ENCODE results near the gene FAT1. TPM values are rescaled to one million over a fixed set of nuclear protein-coding genes. Genes with fewer than 3 reads are reported as not detected.

The FAT1 gene
- total and polyA plus RNA-seq, 2 donors (not counting 1 experiment from before 2014, with no cell fraction given), result 151 to 729 TPM

DNA sequence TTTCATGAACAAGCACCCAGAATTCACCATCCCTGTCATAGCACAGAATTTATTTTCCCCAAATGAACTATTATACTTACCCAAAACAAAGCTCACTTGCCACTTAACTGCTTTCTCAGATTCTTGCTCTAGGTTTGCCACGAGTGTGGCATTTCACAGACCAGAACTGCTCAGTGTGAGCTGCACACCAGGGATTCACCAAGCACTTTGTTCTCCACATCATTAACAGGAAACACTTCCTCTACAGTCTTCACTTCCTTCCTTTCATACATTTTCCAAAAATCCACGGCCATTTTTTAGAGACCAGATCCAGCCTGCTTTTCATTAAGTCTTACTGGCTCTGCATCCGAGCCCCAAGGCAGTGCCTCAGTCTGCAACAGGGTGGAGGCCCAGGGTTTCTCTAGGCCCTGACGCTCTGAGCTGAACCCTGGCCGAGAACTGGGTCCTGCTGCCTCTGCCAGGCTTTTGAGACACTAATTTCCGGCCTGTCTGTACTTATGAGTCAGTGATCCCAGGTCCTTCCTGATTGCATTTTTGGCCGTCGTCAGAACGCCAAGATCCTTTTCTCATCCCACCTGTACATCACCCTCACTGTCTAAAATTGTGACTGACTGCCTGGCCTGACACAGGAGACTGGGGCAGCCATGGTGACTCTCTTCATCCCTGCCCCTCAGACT, 100.7 kb downstream of the FAT1 start:
- no peak overlapping the region for H3K9ac ChIP-seq (ENCODE audit: insufficient read depth, low read length)
- TF ChIP-seq, protein P1, sequence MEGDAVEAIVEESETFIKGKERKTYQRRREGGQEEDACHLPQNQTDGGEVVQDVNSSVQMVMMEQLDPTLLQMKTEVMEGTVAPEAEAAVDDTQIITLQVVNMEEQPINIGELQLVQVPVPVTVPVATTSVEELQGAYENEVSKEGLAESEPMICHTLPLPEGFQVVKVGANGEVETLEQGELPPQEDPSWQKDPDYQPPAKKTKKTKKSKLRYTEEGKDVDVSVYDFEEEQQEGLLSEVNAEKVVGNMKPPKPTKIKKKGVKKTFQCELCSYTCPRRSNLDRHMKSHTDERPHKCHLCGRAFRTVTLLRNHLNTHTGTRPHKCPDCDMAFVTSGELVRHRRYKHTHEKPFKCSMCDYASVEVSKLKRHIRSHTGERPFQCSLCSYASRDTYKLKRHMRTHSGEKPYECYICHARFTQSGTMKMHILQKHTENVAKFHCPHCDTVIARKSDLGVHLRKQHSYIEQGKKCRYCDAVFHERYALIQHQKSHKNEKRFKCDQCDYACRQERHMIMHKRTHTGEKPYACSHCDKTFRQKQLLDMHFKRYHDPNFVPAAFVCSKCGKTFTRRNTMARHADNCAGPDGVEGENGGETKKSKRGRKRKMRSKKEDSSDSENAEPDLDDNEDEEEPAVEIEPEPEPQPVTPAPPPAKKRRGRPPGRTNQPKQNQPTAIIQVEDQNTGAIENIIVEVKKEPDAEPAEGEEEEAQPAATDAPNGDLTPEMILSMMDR (conservative IDR thresholded peaks at IDR 0.05 in 1 of 2, IDR thresholded peaks at IDR 0.05 in 1 of 2; ENCODE audit: low read depth in 1 of 2, low read length in 2 of 2), result no peak
- no peak for TF ChIP-seq EZH2 (IDR thresholded peaks at IDR 0.05; ENCODE audit: low read length, missing control alignments)

DNA sequence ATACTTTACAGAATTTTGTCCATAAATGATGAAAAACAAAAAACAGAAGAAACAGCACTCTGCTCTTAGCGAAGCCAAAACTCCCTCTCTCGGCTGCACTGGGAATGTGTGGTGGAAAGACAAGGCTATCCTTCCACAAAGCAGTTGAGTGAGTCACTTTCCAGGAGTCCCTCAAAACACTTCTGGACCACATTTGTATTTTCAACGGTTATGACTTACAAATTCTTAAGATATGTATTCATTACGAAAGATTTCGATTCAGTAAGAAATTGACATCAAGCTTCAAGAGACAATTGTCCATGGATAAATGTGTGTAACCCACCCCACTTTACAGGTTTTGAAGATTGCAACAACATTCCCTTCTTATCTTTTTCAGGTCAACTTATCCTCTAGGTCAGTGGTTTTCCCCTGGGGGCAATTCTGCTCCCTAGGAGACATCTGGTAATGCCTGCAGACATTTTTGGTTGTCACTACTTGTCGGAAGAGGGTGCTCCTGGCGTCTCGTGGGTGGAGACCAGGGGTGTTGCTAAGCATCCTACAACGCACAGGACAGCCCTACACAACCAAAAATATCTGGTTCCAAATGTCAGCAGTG, 101.6 kb downstream of the FAT1 start:
- Histone ChIP-seq H3K36me3 (ENCODE audit: control insufficient read depth, insufficient read depth, low read length) (peaks cover 17% of the 10 kb centered on the region), H3K27me3 (ENCODE audit: control insufficient read depth, insufficient read depth, low read length) (no peaks in the 10 kb centered on the region), H3K4me3 (replicated peaks in 1 of 4; ENCODE audit: control extremely low read depth in 1 of 4, insufficient read depth in 1 of 4, low read depth in 3 of 4, low read length in 4 of 4) (no peak overlapping the region), H3K79me2 (ENCODE audit: control insufficient read depth, insufficient read depth, low read length) (peaks cover 26% of the 10 kb centered on the region), H2AFZ (ENCODE audit: low read length) (no peak overlapping the region), H4K20me1 (ENCODE audit: control insufficient read depth, extremely low read depth, insufficient read depth, low read length) (no peaks in the 10 kb centered on the region), H3K4me2 (ENCODE audit: extremely low read depth, insufficient read depth, low read length) (no peak overlapping the region), H3K9me3 (ENCODE audit: control insufficient read depth, insufficient read depth, low read depth, low read length) (no peaks in the 10 kb centered on the region), H3K4me1 (ENCODE audit: control insufficient read depth, extremely low read depth, insufficient read depth, low read length) (peaks cover 27% of the 10 kb centered on the region), H3K27ac (ENCODE audit: insufficient read depth, low read length) (peak overlapping the region; percentile 74), H3K9ac (ENCODE audit: insufficient read depth, low read length) (no peak overlapping the region)
- DNase-seq (ENCODE audit: low read depth in 2 of 2), result peak; percentile 88 to 95
- TF ChIP-seq, protein P1 (conservative IDR thresholded peaks at IDR 0.05 in 1 of 2, IDR thresholded peaks at IDR 0.05 in 1 of 2; ENCODE audit: low read depth in 1 of 2, low read length in 2 of 2), result peak; percentile 68 to 79
- TF ChIP-seq EZH2 (IDR thresholded peaks at IDR 0.05; ENCODE audit: low read length, missing control alignments), result no peak

More for the DNA sequence above, 100.7 kb downstream of the FAT1 start:
- peaks cover 24% of the 10 kb centered on the region for H3K79me2 ChIP-seq (ENCODE audit: control insufficient read depth, insufficient read depth, low read length)
- peak; percentile 40 to 85 for DNase-seq (ENCODE audit: low read depth in 2 of 2)
- no peak overlapping the region for H2AFZ ChIP-seq (ENCODE audit: low read length)
- no peaks in the 10 kb centered on the region for H4K20me1 ChIP-seq (ENCODE audit: control insufficient read depth, extremely low read depth, insufficient read depth, low read length)
- H3K27me3 ChIP-seq (ENCODE audit: control insufficient read depth, insufficient read depth, low read length), result no peaks in the 10 kb centered on the region
- H3K4me2 ChIP-seq (ENCODE audit: extremely low read depth, insufficient read depth, low read length), result no peak overlapping the region
- H3K27ac ChIP-seq (ENCODE audit: insufficient read depth, low read length), result peak overlapping the region; percentile 74
- H3K36me3 ChIP-seq (ENCODE audit: control insufficient read depth, insufficient read depth, low read length), result peaks cover 17% of the 10 kb centered on the region
- no peak overlapping the region for H3K4me3 ChIP-seq (replicated peaks in 1 of 4; ENCODE audit: control extremely low read depth in 1 of 4, insufficient read depth in 1 of 4, low read depth in 3 of 4, low read length in 4 of 4)
- no peaks in the 10 kb centered on the region for H3K9me3 ChIP-seq (ENCODE audit: control insufficient read depth, insufficient read depth, low read depth, low read length)
- H3K4me1 ChIP-seq (ENCODE audit: control insufficient read depth, extremely low read depth, insufficient read depth, low read length), result peaks cover 27% of the 10 kb centered on the region

DNA sequence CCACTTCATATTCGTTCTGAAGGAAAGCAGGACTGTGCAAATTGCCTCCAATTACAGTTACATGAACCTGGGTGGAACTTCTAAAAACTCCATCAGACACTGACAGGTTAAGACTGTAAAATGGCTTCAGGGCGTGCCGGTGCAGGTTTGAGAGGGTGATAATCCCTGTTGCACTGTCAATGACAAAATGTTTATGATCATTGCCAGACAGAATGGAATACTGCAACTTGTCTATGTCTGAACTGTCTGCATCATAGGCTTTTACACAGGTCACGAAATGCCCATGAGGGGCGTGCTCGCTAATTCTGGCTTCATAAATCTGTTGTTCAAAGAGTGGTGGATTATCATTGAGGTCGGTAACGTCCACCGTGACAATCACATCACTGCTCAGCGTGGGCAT, 104.6 kb downstream of the FAT1 start:
- no peak overlapping the region for H2AFZ ChIP-seq (ENCODE audit: low read length)
- TF ChIP-seq, protein P1 (conservative IDR thresholded peaks at IDR 0.05 in 1 of 2, IDR thresholded peaks at IDR 0.05 in 1 of 2; ENCODE audit: low read depth in 1 of 2, low read length in 2 of 2), result no peak
- TF ChIP-seq EZH2 (IDR thresholded peaks at IDR 0.05; ENCODE audit: low read length, missing control alignments), result no peak
- peaks cover 24% of the 10 kb centered on the region for H3K36me3 ChIP-seq (ENCODE audit: control insufficient read depth, insufficient read depth, low read length)
- H3K4me3 ChIP-seq (replicated peaks in 1 of 4; ENCODE audit: control extremely low read depth in 1 of 4, insufficient read depth in 1 of 4, low read depth in 3 of 4, low read length in 4 of 4), result no peak overlapping the region
- H3K27ac ChIP-seq (ENCODE audit: insufficient read depth, low read length), result no peak overlapping the region
- DNase-seq (ENCODE audit: low read depth in 2 of 2), result no peak
- no peaks in the 10 kb centered on the region for H3K9me3 ChIP-seq (ENCODE audit: control insufficient read depth, insufficient read depth, low read depth, low read length)
- no peak overlapping the region for H3K9ac ChIP-seq (ENCODE audit: insufficient read depth, low read length)
- peaks cover 16% of the 10 kb centered on the region for H3K4me1 ChIP-seq (ENCODE audit: control insufficient read depth, extremely low read depth, insufficient read depth, low read length)
- no peak overlapping the region for H3K4me2 ChIP-seq (ENCODE audit: extremely low read depth, insufficient read depth, low read length)
- no peaks in the 10 kb centered on the region for H4K20me1 ChIP-seq (ENCODE audit: control insufficient read depth, extremely low read depth, insufficient read depth, low read length)
- peaks cover 29% of the 10 kb centered on the region for H3K79me2 ChIP-seq (ENCODE audit: control insufficient read depth, insufficient read depth, low read length)
- no peaks in the 10 kb centered on the region for H3K27me3 ChIP-seq (ENCODE audit: control insufficient read depth, insufficient read depth, low read length)

Measured in fibroblast of lung (primary cell).